ENCODE results near the gene HSD11B1.
A peak's percentile ranks its signal among the peaks of the same experiment; 100 is the strongest.

The HSD11B1 gene

GRCh38 chr1:209710093-209710492 is 5.4 kb downstream of the HSD11B1 start:
- Histone ChIP-seq H3K27ac (ENCODE audit: low read length) (no peak overlapping the region), H3F3A (ENCODE audit: insufficient read depth, low read length) (no peaks in the 10 kb centered on the region), H4K20me1 (ENCODE audit: insufficient read depth, low read length) (no peaks in the 10 kb centered on the region), H3K9me3 (replicated peaks; ENCODE audit: insufficient read depth, low read length) (no peaks in the 10 kb centered on the region), H3K4me1 (ENCODE audit: low read length) (0 out of 2 replicates have a peak, but pooled peaks cover 9% of the 10 kb centered on the region), H2AFZ (ENCODE audit: low read length) (no peak overlapping the region), H3K27me3 (replicated peaks; ENCODE audit: insufficient read depth, low read length) (no peaks in the 10 kb centered on the region), H3K36me3 (replicated peaks; ENCODE audit: insufficient read depth, low read length) (no peaks in the 10 kb centered on the region), H3K4me3 (ENCODE audit: low read length) (no peak overlapping the region), H3K9ac (ENCODE audit: low read length) (no peak overlapping the region), H3K9me2 (replicated peaks; ENCODE audit: insufficient read depth, low read length) (no peaks in the 10 kb centered on the region), H3K79me2 (ENCODE audit: low read length) (no peaks in the 10 kb centered on the region), H3K4me2 (ENCODE audit: low read depth, low read length) (peak overlapping the region; percentile 30; the same call in 1 of the 2 replicates)
- TF ChIP-seq EZH2phosphoT487 (IDR thresholded peaks at IDR 0.05; ENCODE audit: low read length) (no peak), EZH2 (optimal IDR thresholded peaks at IDR 0.05; ENCODE audit: low read depth, low read length) (no peak)
- TF ChIP-seq, protein P1, sequence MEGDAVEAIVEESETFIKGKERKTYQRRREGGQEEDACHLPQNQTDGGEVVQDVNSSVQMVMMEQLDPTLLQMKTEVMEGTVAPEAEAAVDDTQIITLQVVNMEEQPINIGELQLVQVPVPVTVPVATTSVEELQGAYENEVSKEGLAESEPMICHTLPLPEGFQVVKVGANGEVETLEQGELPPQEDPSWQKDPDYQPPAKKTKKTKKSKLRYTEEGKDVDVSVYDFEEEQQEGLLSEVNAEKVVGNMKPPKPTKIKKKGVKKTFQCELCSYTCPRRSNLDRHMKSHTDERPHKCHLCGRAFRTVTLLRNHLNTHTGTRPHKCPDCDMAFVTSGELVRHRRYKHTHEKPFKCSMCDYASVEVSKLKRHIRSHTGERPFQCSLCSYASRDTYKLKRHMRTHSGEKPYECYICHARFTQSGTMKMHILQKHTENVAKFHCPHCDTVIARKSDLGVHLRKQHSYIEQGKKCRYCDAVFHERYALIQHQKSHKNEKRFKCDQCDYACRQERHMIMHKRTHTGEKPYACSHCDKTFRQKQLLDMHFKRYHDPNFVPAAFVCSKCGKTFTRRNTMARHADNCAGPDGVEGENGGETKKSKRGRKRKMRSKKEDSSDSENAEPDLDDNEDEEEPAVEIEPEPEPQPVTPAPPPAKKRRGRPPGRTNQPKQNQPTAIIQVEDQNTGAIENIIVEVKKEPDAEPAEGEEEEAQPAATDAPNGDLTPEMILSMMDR (IDR thresholded peaks at IDR 0.05; ENCODE audit: low read length), result no peak
- DNase-seq, result peak; percentile 78

- Histone ChIP-seq H3K4me3 (ENCODE audit: low read length) (no peak overlapping the region), H2AFZ (ENCODE audit: low read length) (no peak overlapping the region), H3K9ac (ENCODE audit: low read length) (no peak overlapping the region), H3K27ac (ENCODE audit: low read length) (no peak overlapping the region), H3F3A (ENCODE audit: insufficient read depth, low read length) (no peaks in the 10 kb centered on the region), H3K36me3 (replicated peaks; ENCODE audit: insufficient read depth, low read length) (no peaks in the 10 kb centered on the region), H3K4me2 (ENCODE audit: low read depth, low read length) (no peak overlapping the region), H3K4me1 (ENCODE audit: low read length) (0 out of 2 replicates have a peak, but pooled peaks cover 9% of the 10 kb centered on the region), H3K9me3 (replicated peaks; ENCODE audit: insufficient read depth, low read length) (no peaks in the 10 kb centered on the region), H3K9me2 (replicated peaks; ENCODE audit: insufficient read depth, low read length) (no peaks in the 10 kb centered on the region), H3K27me3 (replicated peaks; ENCODE audit: insufficient read depth, low read length) (no peaks in the 10 kb centered on the region), H4K20me1 (ENCODE audit: insufficient read depth, low read length) (no peaks in the 10 kb centered on the region), H3K79me2 (ENCODE audit: low read length) (no peaks in the 10 kb centered on the region)
- TF ChIP-seq EZH2phosphoT487 (IDR thresholded peaks at IDR 0.05; ENCODE audit: low read length) (no peak), EZH2 (optimal IDR thresholded peaks at IDR 0.05; ENCODE audit: low read depth, low read length) (no peak)
- TF ChIP-seq, protein P1 (IDR thresholded peaks at IDR 0.05; ENCODE audit: low read length), result no peak
- no peak for DNase-seq
Observed at GRCh38 chr1:209710847-209711246, 6.2 kb downstream of the HSD11B1 start.

GRCh38 chr1:209714338-209714737 is 9.7 kb downstream of the HSD11B1 start:
- Histone ChIP-seq H3K36me3 (replicated peaks; ENCODE audit: insufficient read depth, low read length) (no peaks in the 10 kb centered on the region), H3K27ac (ENCODE audit: low read length) (no peak overlapping the region), H3K27me3 (replicated peaks; ENCODE audit: insufficient read depth, low read length) (no peaks in the 10 kb centered on the region), H3K79me2 (ENCODE audit: low read length) (no peaks in the 10 kb centered on the region), H2AFZ (ENCODE audit: low read length) (no peak overlapping the region), H3K9me3 (replicated peaks; ENCODE audit: insufficient read depth, low read length) (no peaks in the 10 kb centered on the region), H3K9me2 (replicated peaks; ENCODE audit: insufficient read depth, low read length) (no peaks in the 10 kb centered on the region), H4K20me1 (ENCODE audit: insufficient read depth, low read length) (no peaks in the 10 kb centered on the region), H3K4me1 (ENCODE audit: low read length) (0 out of 2 replicates have a peak, but pooled peaks cover 15% of the 10 kb centered on the region), H3K9ac (ENCODE audit: low read length) (no peak overlapping the region), H3K4me2 (ENCODE audit: low read depth, low read length) (no peak overlapping the region), H3K4me3 (ENCODE audit: low read length) (no peak overlapping the region), H3F3A (ENCODE audit: insufficient read depth, low read length) (no peaks in the 10 kb centered on the region)
- TF ChIP-seq, protein P1 (IDR thresholded peaks at IDR 0.05; ENCODE audit: low read length), result no peak
- TF ChIP-seq EZH2phosphoT487 (IDR thresholded peaks at IDR 0.05; ENCODE audit: low read length) (no peak), EZH2 (optimal IDR thresholded peaks at IDR 0.05; ENCODE audit: low read depth, low read length) (no peak)
- DNase-seq, result no peak
